GM18858 (cell line): ENCODE data around the gene PDP2.
"Not testable (repeated sequence)": the region's sequence is repeated elsewhere in the genome, so short reads cannot be mapped to it uniquely, and the experiment has no call there.

Experiments
- ATAC-seq: cut with Tn5 transposase; IDR thresholded peaks from one replicate; pipeline ENCODE4 v1.9.1; 2021; ENCODE audit not compliant: unreplicated experiment

The PDP2 gene

GRCh38 chr16:66851166-66851964 is 28.9 kb upstream of the PDP2 start:
- ATAC-seq = no peak

DNA sequence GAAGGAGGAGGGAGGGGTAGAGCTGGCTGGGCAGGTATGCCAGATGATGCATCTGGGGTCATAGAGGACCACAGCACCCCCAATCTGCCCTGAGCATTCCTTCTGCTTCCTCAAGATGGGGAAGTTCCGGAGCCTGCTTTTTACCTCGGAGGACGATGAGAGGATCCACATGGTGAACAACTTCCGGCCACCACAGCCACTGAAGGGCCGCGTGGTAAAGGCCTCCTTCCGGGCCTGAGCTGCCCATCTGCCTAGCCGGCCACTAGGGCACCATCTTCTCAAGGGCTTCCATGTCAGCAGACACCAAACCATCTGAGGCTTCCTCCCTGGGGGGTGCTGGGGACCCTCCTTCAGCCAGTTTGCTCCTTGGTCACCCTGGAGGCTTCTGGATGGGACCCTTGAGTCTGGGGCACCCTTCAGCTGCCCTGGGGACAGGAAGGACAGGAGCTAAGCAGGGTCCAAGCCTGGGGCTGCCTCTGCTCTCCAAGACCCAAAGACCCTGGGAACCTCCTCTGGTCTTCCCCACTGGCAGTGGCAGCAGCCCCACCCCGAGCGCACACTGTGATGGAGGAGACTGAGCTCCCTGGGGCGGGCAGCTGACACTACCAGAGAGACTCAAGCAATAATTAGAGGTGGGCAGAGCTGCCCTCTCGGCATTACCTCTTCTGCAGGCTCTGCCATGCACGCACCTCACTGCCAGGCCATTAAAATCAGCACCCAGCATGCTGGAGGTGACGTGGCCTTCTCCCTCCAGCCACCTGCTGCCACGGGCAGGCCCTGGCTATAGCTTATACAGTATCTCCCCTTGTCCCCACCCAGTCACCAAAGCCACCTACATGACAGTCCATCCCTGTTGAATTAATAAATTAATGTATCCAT is 26.8 kb upstream of the PDP2 start:
- ATAC-seq = no peak

- no peak for ATAC-seq
Measured at GRCh38 chr16:66856184-66856730, 24.1 kb upstream of the PDP2 start.

- ATAC-seq = no peak
Measured at GRCh38 chr16:66856801-66857200, 23.5 kb upstream of the PDP2 start.

- no peak for ATAC-seq
Measured at GRCh38 chr16:66857437-66857836, 22.9 kb upstream of the PDP2 start.

DNA sequence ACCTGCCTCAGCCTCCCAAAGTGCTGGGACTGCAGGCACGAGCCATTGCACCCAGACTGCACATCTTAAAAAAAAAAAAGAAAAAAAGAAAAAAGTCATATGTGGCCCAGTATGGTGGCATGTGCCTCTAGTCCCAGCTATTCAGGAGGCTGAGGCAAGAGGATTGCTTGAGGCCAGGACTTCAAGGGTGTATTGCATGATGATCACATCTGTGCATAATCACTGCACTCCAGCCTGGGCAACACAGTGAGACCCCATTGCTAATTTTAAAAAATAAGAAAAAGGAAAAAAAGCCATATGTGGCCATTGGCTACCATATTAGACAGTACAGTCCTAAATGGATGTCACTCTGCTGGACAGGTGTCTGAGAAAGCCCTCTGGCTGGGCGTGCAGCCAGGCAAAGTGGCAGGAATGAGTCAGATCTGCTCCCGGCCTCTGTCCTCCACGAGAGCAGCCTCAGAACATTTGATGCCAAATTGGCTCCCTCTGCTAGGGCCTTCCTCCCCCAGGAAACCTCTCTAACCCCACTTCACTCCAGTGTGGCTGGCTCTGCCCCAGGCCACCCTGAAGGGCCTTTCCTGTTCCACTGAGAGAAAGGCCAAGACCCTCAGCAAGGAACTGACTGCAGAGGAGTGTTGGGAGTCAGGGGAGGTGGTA is 21.4 kb upstream of the PDP2 start:
- ATAC-seq = peak; percentile 46

DNA sequence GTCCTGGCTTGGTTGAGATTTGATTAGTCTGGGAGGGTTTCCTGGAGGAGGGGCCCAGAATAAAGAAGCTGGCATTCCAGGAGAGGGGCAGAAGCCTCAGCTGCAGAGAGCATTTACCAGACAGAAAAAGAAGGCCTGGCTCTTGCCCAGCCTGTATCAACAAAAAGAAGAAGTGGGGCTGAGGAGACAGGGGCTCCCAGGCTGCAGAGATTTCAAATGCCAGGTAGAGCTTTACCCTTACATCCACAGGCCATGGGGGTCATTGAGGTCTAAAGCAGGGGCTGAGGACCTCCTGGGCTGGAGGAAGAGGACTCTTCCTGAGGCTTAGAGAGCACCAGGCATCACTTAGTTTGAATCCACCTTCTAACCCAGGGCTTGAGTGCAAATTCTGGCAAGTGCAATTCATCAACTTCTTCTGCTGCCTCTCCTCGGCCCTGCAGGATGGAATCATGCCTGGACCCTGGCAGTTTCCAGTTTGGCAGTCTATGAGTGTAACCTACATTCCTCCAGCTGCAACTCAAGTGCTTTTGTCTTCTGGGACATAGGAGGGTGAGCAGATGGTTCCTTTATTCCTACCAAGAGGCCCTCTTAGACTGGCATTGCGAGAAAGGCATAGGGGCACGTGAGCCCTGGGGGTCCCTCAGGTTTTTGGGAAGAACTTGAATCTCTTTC is 20.8 kb upstream of the PDP2 start:
- ATAC-seq = no peak

DNA sequence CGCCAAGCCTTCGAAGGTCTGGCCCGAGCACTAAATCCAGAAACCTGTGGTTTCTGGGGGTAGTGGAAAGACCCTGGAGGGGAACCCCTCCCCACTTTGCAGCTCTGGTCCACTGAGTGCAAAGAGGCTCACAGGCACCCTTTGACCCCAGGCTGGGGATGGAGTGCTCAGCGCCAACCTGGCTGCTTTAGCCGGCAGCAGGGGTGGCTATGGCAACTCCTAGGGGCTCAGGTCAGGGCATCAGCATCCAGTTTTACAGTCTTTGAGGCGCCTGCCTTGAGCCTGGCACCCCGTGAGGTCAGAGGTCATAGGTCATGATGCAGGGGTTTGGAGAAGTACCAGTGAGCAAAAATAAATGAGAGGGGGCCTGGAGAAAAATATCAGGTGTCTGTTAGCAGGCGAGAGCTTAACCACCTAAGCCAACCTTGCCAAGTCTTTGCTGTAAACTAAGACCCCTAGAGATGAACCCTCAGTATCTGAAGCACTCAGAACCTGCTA is 18.2 kb upstream of the PDP2 start:
- no peak for ATAC-seq

- ATAC-seq = no peak
Measured at GRCh38 chr16:66863707-66864106, 16.6 kb upstream of the PDP2 start.

- no peak for ATAC-seq
Measured at GRCh38 chr16:66869424-66869823, 10.9 kb upstream of the PDP2 start.

GRCh38 chr16:66871363-66871762 is 9.0 kb upstream of the PDP2 start:
- ATAC-seq = not testable (repeated sequence)

- no peak for ATAC-seq
Measured at GRCh38 chr16:66871840-66872239, 8.5 kb upstream of the PDP2 start.

GRCh38 chr16:66872559-66872942 is 7.8 kb upstream of the PDP2 start:
- ATAC-seq = no peak

DNA sequence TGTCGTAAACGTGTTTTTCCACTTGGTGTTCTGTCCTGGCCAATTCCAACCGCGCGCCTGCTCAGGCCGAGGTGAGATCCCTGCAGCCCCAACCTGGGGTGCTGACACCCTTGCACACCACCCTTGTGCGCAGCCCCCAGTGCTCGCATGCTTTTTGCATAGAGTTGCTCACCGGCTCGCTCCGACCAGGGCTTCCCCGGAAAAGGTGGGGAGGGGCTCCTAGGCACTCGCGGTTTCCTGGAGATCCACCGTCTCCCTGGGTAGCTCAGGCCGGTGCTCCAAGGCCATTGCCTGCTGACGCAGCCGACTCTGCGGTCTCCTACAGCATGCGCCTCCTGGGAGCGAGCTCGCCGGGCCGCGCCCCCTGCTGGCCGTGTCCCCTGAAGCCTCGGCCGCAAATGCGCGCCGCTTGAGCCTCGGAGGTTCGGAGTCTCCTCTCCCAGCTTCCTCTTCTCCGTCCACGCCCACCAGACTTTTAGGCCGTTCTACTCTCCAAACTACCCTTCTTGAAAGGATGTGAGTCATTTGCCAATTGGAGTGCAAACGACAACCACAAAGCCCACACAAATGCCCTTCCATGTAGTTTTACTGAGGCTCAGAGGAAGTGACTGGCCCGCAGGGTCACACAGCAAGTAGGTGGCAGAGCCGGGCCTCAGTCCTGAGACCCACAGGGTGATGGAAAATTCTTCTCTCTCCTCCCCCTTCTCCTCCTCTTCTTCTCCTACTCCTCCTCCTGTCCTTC is 7.2 kb upstream of the PDP2 start:
- ATAC-seq = peak; percentile 77

- no peak for ATAC-seq
Measured at GRCh38 chr16:66873685-66874055, 6.6 kb upstream of the PDP2 start.

GRCh38 chr16:66874079-66874775 is 6.1 kb upstream of the PDP2 start:
- ATAC-seq = no peak

DNA sequence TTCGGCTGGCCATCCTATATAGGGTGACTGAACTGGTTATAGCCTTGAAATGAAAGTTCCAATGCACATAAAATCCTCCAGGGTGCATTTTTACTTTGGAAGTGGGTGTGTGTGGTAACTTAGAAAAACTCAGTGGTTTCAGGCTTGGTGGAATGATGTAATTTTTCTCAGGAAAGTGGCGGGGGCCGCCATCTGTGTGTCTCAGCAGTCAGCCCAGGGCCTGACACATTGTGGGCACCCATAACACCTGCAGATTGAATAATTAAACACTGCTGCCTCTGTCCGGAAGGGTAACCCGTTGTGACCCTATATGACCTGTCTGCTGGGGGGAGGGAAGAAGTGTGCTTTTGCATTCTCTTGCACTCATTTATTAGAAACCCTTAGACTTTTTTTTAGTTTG is 2.2 kb upstream of the PDP2 start:
- ATAC-seq = no peak

DNA sequence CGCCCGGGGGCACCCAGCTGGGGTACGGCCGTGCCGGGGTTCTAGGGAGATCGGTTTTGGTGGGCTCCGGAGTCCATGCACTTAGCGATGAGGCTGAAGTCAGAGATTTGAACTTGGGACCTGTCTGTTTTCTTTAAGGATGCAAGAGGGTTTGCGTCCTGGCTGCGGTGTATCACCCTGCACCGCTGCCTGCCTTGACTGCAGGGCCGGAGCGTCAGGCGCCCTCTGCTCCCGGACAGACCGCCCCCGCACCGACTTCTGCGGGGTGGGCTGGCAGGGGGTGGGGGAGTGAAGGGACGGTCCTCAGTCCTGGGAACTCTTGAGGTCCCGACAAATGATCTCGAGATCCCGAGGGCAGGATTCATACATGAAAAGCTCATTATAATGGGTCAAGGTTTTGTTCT is 701 bp downstream of the PDP2 start:
- no peak for ATAC-seq

DNA sequence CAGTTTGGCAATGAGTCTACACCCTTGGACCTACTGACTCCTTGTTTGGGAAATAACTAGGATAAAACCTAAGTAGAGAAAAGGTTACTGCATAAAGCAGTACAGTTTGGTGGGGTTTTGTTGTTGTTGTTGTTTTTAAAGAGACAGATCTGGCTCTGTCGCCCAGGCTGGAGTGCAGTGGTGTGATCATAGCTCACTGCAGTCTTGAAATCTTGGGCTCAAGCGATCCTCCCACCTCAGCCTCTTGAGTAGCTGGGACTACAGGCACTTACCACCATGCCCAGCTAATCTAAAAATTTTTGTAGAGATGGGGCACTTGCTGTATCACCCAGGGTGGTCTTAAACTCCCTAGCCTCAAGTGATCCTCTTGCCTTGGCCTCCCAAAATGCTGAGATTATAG is 1.2 kb downstream of the PDP2 start:
- no peak for ATAC-seq
